ENCODE results near the gene HNRNPA2B1. TPM values are rescaled to one million over a fixed set of nuclear protein-coding genes. Genes with fewer than 3 reads are reported as not detected.

HNRNPA2B1 gene
- polyA plus RNA-seq, 1 of the 3 experiments (the other 2 are of a cell fraction) = 483 TPM

- ChIA-PET CTCF (interaction anchor here (0.9 to 3.8 kb wide), 11 partner anchors 8 to 294 kb away, joined by 3 to 71 read pairs (median 7); no protein-coding TSS in a partner anchor), POLR2A (interaction anchor here (1.8 to 3.7 kb wide), 2 partner anchors 8 to 12 kb away, joined by 6 to 51 read pairs; partner anchors contain the start of genes CBX3 and HNRNPA2B1)
- Histone ChIP-seq H4K20me1 (ENCODE audit: insufficient read depth) (peaks cover 77% of the 10 kb centered on the region), H3K27ac (ENCODE audit: low read depth in 2 of 2, low read length in 1 of 2) (peak overlapping the region; percentile 13 to 25; a peak in 3 of 4 replicates), H3K27me3 (ENCODE audit: insufficient read depth) (no peaks in the 10 kb centered on the region), H3K36me3 (replicated peaks in 1 of 2; ENCODE audit: control insufficient read depth in 1 of 2, insufficient read depth in 2 of 2, low read length in 1 of 2) (peaks cover 70 to 83% of the 10 kb centered on the region in 2 experiments), H3K9me2 (no peaks in the 10 kb centered on the region), H3K79me2 (ENCODE audit: insufficient read depth) (peaks cover 43% of the 10 kb centered on the region), H3K9me3 (no peaks in the 10 kb centered on the region), H3K4me1 (ENCODE audit: control insufficient read depth in 1 of 2, insufficient read depth in 2 of 2, low read depth in 1 of 2, low read length in 1 of 2) (peaks cover 0 to 2% of the 10 kb centered on the region in 2 experiments; a peak in 2 of 4 replicates), H2AFZ (ENCODE audit: low read depth) (no peak overlapping the region), H3K4me3 (ENCODE audit: low read depth in 2 of 2, low read length in 1 of 2) (no peak overlapping the region), H3K9ac (no peak overlapping the region), H3F3A (replicated peaks; ENCODE audit: insufficient read depth) (peaks cover 99% of the 10 kb centered on the region), H3K4me2 (no peak overlapping the region)
- peak; percentile 27; the same call in 1 of the 2 replicates for TF ChIP-seq ZBTB33 (IDR thresholded peaks at IDR 0.05; ENCODE audit: borderline replicate concordance, low read depth)
- TF ChIP-seq TAF1 (IDR thresholded peaks at IDR 0.05; ENCODE audit: borderline replicate concordance, low read depth, low read length) = no peak; the same call in 1 of the 2 replicates
- peak; percentile 2; the same call in 1 of the 2 replicates for TF ChIP-seq JUND (IDR thresholded peaks at IDR 0.05)
- TF ChIP-seq NFIC (IDR thresholded peaks at IDR 0.05; ENCODE audit: borderline replicate concordance) = 0 out of 2 replicates have a peak, but pooled peaks have one; percentile 4
- TF ChIP-seq RXRA (IDR thresholded peaks at IDR 0.05; ENCODE audit: borderline replicate concordance, low read depth) = no peak
- TF ChIP-seq GABPA (IDR thresholded peaks at IDR 0.05; ENCODE audit: low read depth) = no peak
- peak; percentile 65; the same call in 1 of the 2 replicates for TF ChIP-seq SIN3A (IDR thresholded peaks at IDR 0.05; ENCODE audit: borderline replicate concordance, low read depth, low read length)
- TF ChIP-seq POLR2AphosphoS5 (IDR thresholded peaks at IDR 0.05; ENCODE audit: low read depth, low read length) = peak; percentile 90
- TF ChIP-seq USF2 (IDR thresholded peaks at IDR 0.05; ENCODE audit: borderline replicate concordance, low read depth, low read length) = no peak
- DNase-seq = no peak
- 87% methylated on average over 11 of the region's 11 CpGs for WGBS (ENCODE audit: low lambda C conversion rate)
These were observed 13.0 kb downstream of the HNRNPA2B1 start for GRCh38 chr7:26187380-26188205.
